Colonic mucosa (tissue), 4 donors: Measurements from ENCODE around the gene MRPL27. TPM values are rescaled to one million over a fixed set of nuclear protein-coding genes. Genes with fewer than 3 reads are reported as not detected.
A peak's percentile ranks its signal among the peaks of the same experiment; 100 is the strongest.
"Not testable (repeated sequence)": the region's sequence is repeated elsewhere in the genome, so short reads cannot be mapped to it uniquely, and the experiment has no call there.

ENCODE experiments used
- DNase-seq: peaks from one replicate; pipeline ENCODE4 v3.0.0-alpha.2; 2020
- H3K27ac ChIP-seq: fragments of 200-600 bp; one replicate; pipeline ENCODE4 v1.8.0; 2021
- H3K27me3 ChIP-seq: fragments of 200-600 bp; one replicate; pipeline ENCODE4 v1.8.0; 2021
- H3K36me3 ChIP-seq: fragments of 200-600 bp; one replicate; pipeline ENCODE4 v1.8.0; 2021
- H3K4me1 ChIP-seq: fragments of 200-600 bp; one replicate; pipeline ENCODE4 v1.8.0; 2021; ENCODE audit warnings: mild to moderate bottlenecking
- H3K4me3 ChIP-seq: fragments of 200-600 bp; one replicate; pipeline ENCODE4 v1.8.0; 2021
- H3K9ac ChIP-seq, 2 donors: one replicate each; pipeline ENCODE4 v1.7.0; 2013; ENCODE audit warnings: control low read depth in 2 of 2, low read depth in 2 of 2, low read length in 2 of 2
- H3K9me3 ChIP-seq: fragments of 200-600 bp; one replicate; pipeline ENCODE4 v1.8.0; 2021
- intact Hi-C: fragments of 100-400 bp; cut with DNase I; formaldehyde crosslinking; loops from one replicate; pipeline ENCODE4 v1.14.1; 2022
- total RNA-seq, 2 donors: library from RNA; stranded (reverse); fragmentation: NEBNext Ultra II Directional in 1 of 2; extraction: Animal tissue kit (Norgen Biotek cat#: 25700) in 1 of 2; gene quantifications; one replicate each; pipeline ENCODE4 v1.2.1, GENCODE V29; 2021
- TF ChIP-seq, protein P1 (sequence below): fragments of 200-600 bp; IDR thresholded peaks from one replicate; pipeline ENCODE4 v1.8.0; 2022; ENCODE audit warnings: antibody characterized with exemption, mild to moderate bottlenecking
- donor health status: healthy.
- donor health status: DM: no; HTN: no; CAD: no.
- donor health status: DM: no; HTN: no; CAD: no.

Gene MRPL27
- 100 to 1,000 TPM in 1 of 2 donors, 10 to 100 TPM in 1; 71.7 to 135 TPM for total RNA-seq

DNA sequence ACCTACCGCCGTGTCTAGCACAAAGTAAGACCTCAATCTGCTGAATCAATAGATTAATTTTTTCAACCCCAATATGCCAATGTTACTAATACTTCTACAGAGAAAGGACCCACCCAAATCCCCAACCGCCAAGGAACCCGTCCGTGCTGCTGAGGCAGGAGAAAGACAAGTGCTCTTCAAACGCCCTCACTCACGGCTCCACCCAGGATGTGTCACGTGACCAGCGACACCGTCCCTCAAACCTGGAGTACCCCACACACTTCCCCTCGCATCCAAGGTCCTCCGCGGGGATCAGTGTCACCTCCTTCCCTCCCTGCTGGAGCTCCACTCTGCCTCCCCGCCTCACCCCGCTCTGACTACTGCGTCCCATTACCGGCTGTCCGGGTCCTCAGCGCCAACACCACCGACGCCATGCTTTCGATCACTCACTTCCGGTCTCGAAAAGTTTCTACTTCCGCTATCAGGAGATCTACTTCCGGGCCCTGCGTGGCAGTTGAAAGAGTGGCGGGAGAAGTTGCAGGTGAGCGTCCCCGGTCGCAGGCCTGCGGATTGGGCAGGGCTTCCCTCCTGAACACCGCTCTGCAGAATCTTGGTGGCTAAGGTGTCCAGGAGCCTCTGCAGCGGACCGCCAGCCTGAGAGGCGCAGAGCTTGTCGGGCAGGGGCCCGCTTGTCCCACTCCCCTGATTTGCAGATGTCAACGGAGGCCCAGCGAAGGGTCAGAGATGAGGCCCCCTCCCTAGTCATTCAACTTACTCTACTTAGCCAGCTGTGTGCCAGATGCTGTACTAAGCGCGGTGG, at the start of gene MRPL27, which contains the start of gene EME1:
Gene MRPL27, minus strand, starts transcription at position 427 of the 799 bp plus-strand sequence. Its CDS starts 14 bp downstream, at position 413.
Gene EME1, plus strand, starts transcription at position 472 of the 799 bp plus-strand sequence. CDS start 1,980 bp downstream, outside the sequence.
- intact Hi-C loops, result no loop called here
- peaks cover 12% of the 10 kb centered on the region for H3K4me1 ChIP-seq
- H3K9ac ChIP-seq, result peak within 1 kb of the TSS; percentile 60 to 87

DNA sequence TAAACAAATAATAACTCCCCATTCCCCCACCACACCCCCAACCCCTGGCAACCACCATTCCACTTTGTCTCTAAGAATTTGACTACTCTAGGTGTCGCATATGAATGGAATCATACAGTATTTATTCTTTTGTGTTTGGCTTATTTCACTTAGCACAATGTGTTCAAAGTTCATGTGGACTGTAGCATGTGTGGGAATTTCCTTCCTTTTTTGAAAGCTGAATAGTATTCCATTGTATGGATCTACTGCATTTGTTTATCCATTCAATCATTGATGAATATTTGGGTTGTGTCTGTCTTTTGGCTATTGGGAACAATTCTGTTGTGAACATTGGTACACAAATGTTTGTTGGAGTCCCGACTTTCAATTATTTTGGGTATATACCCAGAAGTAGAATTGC, 49.8 kb upstream of the MRPL27 start:
- Histone ChIP-seq H3K27me3 (no peaks in the 10 kb centered on the region), H3K9me3 (no peaks in the 10 kb centered on the region), H3K4me1 (peaks cover 17% of the 10 kb centered on the region), H3K27ac (no peak overlapping the region), H3K4me3 (no peak overlapping the region), H3K9ac (no peak overlapping the region), H3K36me3 (no peaks in the 10 kb centered on the region)
- DNase-seq, result no peak
- TF ChIP-seq, protein P1, sequence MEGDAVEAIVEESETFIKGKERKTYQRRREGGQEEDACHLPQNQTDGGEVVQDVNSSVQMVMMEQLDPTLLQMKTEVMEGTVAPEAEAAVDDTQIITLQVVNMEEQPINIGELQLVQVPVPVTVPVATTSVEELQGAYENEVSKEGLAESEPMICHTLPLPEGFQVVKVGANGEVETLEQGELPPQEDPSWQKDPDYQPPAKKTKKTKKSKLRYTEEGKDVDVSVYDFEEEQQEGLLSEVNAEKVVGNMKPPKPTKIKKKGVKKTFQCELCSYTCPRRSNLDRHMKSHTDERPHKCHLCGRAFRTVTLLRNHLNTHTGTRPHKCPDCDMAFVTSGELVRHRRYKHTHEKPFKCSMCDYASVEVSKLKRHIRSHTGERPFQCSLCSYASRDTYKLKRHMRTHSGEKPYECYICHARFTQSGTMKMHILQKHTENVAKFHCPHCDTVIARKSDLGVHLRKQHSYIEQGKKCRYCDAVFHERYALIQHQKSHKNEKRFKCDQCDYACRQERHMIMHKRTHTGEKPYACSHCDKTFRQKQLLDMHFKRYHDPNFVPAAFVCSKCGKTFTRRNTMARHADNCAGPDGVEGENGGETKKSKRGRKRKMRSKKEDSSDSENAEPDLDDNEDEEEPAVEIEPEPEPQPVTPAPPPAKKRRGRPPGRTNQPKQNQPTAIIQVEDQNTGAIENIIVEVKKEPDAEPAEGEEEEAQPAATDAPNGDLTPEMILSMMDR, result no peak
- intact Hi-C loops, result no loop called here

More for the DNA sequence above, at the start of gene MRPL27, which contains the start of gene EME1:
- Histone ChIP-seq H3K4me3 (peak within 1 kb of the TSS; percentile 56), H3K36me3 (peaks cover 9% of the 10 kb centered on the region), H3K27me3 (no peaks in the 10 kb centered on the region), H3K9me3 (no peaks in the 10 kb centered on the region), H3K27ac (peak within 1 kb of the TSS; percentile 70)
- DNase-seq, result peak; percentile 92
- TF ChIP-seq, protein P1, result no peak

DNA sequence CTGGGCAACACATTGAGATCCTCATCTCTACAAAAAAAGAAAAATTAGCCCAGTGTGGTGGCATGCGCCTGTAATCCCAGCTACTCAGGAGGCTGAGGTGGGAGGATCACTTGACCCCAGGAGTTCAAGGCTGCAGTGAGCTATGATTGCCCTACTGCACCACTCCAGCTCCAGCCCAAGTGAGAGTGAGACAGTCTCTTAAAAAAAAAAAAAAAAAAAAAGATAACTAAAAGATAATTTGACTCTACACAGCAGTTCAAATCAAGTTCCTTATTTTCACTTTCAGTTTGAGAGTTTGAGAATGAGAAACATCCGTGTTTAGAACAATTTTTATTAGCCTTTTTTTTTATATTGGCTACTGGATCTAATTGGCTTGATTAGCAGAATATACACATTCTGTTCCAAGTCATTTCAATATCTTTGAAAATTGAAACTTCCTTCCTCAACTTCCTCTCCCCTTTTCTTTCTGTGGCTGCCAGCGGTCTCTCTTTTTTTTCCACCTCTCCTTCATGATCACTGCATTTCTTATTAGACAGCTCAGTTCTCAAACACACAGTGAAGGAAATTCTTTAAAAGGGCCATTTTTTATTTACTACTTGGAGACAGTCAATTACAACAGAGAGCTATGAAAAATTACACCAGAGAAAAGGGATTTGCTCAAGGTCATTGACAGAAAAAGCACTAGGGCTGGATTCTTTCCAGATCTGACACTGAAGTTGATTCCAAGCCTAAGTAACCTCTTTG, 48.5 kb upstream of the MRPL27 start:
- Histone ChIP-seq H3K4me1 (peaks cover 11% of the 10 kb centered on the region), H3K27me3 (no peaks in the 10 kb centered on the region), H3K9ac (peak overlapping the region; percentile 3 to 15), H3K4me3 (no peak overlapping the region), H3K36me3 (no peaks in the 10 kb centered on the region), H3K9me3 (no peaks in the 10 kb centered on the region), H3K27ac (peak overlapping the region; percentile 76)
- DNase-seq, result no peak
- TF ChIP-seq, protein P1, result no peak
- intact Hi-C loops, result no loop called here

DNA sequence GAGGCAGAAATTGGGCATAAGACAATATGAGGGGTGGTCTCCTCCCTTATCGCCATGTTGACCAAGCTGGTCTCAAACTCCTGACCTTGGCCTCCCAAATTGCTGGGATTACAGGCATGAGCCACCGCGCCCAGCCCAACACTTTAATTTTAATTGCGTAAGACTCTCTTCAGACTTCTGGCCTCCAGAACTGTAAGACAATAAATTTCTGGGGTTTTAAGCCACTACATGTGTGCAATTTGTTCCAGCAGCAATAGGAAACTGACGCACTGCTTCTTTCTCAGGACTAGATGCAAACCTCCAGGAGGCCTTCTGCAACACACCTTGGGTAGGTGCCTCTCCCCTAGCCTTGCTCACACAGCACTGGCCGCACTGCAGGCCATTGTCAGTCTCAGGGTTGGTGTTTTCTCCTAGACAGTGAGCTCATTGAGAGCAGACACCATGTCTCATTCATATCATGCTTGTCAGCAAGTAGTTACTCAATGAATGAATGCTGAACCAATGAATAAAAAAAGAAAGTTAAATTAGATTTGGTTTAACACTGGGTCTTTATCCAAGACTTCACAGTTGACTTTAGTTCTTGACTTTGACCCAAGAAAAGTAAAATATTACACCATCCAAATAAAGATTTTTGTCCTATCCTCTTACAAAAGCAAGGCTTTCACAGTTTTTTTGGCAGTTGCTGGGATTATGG, 47.6 kb upstream of the MRPL27 start:
- Histone ChIP-seq H3K36me3 (no peaks in the 10 kb centered on the region), H3K4me3 (no peak overlapping the region), H3K4me1 (peaks cover 9% of the 10 kb centered on the region), H3K9ac (peak overlapping the region in 1 of 2 donors; percentile 15), H3K9me3 (no peaks in the 10 kb centered on the region), H3K27ac (peak overlapping the region; percentile 76), H3K27me3 (no peaks in the 10 kb centered on the region)
- DNase-seq, result no peak
- intact Hi-C loops, result no loop called here
- TF ChIP-seq, protein P1, result no peak

DNA sequence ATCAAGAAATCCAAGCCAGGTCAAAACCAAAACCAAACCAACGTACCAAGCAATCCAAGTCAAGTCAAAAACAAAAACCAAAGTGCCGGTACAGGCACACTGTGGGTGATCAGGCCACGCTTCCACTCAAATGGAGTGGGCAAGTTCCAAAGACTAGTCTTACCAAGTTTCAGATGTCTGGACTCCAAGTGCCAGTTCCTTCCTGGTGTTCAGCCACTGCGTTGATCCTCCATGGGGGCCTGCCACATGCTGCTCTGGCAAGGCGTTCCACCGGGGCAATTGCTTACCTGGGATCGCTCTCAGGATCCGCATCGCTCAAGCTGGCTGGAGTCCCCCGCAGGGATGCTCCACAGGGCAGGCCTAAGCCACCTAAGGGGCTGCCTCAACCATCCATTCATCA, 46.6 kb upstream of the MRPL27 start:
- H3K27ac ChIP-seq, intact Hi-C loops: not testable (repeated sequence)

More for the DNA sequence above, 46.6 kb upstream of the MRPL27 start:
- H3K4me3 ChIP-seq, H3K9me3 ChIP-seq, DNase-seq, H3K9ac ChIP-seq, H3K4me1 ChIP-seq, H3K27me3 ChIP-seq, H3K36me3 ChIP-seq: not testable (repeated sequence)
